DMS53 (cell line): Measurements from ENCODE around the gene CEP68.
"Not testable (repeated sequence)": the region's sequence is repeated elsewhere in the genome, so short reads cannot be mapped to it uniquely, and the experiment has no call there.

Experiments
- DNase-seq: peaks from one replicate; lab custom pipeline; 2025; lab: John Stamatoyannopoulos, UW

The CEP68 gene

DNA sequence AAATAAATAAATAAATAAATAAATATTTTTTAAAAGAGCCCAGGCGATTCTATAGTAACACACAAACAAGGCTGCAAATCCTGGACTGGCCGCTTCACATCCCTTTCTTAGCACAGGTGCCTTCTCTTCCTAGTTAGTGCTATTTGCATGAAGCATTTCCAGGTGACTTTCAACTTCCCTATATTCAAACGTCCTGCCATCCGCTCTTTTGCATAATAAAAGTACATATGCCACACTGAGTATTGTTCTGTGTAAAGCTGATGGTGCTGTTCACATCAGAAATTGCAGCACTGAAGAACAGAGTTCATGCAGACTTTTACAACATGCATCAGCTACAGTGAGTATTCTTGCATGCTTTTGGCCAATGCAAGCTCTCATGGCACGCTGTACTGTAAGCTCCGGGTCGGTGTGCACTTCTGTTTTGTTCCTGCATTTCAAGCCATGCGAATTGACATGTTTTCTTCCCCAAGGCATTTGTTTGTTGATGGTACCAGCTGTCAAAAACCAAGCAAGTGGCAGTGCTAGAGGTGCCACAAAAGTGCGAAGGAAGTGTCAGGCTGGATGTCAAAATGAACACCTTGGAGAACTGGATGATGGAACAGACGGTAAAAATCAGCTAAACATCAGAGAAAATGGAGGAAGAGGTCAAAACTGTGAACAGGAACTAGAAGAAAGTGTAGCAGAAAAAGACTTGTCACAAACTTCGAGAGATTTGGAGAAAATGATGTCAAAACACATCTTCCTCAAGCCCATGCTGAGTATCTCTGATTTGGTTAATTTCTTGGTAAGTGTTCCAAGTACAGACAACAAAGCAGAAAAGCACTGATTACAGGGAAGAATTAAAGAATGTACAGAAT, 25.5 kb upstream of the CEP68 start:
- DNase-seq, result no peak

DNA sequence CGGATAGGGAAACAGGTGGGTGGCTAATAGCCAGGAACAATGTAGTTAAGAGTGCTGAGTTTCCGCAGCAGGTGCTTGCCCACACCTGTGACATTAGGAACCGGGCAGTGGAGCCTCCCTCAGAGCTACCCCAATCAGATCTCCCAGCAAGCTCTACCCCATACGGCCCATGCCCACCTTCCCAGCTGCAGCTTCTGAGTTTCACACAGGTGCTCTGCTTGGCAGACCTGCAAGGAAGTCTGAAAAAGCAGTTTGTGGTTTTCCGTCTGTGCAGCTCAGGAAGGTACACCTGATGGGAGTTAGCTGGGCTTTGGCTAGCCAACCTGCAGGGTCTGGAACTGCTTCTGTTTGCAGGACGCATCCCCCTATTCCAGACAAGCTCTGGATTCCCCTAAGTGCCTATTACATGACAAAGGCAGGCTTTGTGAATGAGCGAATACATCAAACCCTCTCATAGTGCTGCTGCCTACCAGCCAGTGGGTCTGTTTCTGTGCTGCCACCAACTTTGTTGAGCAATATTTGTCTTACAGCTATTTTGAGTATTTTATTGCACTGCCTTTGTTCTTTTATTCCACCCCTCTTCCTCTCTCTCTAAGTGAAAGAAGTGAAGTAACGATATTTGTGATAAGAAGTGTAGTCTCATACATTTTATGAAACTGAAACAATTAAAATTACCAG, 24.7 kb upstream of the CEP68 start:
- DNase-seq, result peak; percentile 31

DNA sequence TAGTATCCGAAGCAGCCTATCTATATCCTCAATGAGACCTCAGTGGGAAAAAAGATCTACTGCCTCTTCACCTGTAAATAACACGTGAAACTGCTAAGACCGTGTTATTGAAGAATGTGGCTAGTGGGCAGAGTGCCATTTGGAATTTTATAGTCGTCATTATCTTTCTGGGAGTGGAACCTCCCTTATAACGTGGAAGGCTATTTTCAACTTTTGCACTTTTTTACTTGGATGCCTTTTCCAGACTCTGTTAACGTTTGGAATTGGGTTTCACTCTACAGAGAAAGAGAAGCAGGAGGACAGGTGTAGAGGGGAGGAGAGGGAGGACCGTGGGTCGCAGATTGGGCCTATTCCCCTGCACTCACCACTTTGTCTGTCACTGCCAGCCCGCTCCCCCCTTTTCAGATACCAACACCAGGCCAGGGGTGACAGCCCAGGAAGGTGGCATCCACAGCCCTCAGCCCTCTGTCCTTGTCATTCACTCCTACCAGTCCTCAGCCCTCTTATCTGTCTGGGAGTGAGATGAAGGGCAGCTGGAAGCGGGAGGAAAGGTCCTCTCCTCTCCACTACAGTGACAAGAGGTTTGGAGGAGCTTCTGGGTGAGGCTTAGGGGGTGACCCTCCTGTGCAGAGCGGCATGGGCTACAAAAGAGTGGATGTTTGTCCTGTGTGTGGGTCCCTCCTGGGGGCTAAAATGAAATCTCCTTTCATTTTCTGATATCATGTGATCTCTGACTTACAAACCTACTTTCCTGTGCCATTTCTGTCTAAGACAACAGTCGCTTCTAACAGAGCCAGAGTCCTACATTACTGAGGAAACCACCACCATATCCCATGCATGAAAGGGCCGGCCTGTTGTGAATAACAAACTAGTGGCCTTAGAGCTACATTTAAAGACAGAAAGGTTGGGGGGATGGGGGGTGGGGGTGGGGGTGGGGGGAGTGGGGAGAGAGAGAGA, 23.9 kb upstream of the CEP68 start:
- no peak for DNase-seq

DNA sequence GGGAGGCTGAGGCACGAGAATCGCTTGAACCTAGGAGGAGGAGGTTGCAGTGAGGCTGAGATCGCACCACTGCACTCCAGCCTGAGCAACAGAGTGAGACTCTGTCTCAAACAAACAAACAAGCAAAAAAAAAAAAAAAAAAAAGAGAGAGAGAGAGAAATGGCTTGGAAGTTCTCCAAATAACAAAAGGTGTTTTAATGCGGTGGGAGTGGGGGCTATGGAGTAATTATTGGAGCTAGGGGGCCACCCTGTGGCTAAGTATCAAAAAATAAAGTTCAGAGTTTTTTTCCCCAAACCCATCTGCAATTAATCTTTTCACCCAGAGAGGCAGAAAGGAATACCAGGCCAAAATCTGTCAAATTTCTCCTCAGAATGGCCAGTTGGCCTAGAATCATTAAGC, 23.0 kb upstream of the CEP68 start:
- DNase-seq, result peak; percentile 65

DNA sequence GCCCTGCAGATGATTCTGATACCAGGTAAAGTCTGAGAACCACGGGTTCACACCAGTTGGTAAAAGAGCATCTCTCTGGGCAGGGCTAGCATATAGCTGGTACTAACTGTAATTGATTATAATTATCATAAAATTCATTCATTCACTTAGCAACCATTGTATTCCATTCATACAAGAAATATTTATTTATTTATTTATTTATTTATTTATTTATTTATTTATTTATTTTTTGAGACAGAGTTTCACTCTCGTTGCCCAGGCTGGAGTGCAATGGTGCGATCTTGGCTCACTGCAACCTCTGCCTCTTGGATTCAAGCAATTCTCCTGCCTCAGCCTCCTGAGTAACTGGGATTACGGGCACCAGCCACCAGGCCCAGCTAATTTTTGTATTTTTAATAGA, 22.5 kb upstream of the CEP68 start:
- DNase-seq, result not testable (repeated sequence)

DNA sequence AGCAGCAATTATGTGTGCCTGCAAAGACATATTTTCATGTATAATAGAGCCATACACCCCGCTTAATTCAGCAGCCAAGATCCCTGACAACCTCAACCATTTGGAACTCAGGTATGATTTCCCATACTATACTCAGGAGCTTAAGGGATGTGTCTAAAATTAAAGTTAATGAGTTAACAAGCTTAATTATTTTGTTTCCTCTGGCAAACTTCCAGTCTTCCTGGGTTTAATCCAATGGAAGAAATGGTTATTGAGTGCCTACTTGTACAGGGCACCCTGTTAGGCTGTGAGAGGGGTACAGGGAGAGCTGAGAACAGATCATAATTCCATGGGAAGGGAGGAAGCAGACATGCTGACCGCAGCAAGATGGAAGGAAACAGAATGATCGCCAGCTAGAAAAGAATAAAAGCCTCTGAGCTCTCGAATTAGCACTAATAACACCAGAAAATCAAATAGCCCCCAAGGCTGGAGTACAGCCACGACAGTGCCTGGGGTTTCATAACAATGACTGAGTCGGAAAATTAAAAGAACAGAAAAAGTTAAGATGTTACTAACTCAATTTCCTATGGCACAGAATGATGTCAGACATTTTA, 20.8 kb upstream of the CEP68 start:
- no peak for DNase-seq

DNA sequence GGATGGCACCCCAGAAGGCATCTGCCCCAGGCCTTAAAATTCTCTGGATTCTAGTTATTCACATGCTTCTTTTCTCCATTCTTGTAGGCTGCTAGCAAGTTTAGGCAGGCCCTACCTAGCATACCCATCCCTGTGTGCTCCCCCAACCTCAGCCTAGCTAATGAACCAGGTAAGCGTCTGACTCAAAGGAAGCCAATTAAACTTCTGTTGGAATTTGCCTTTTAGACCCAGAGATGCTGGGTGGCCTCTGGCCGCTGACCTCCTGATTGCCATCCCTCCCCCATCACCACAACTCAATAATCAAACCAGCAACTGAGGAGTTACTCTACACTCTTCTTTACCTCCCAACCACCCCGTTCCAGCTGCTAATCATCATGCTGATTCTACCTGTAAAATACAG, 19.0 kb upstream of the CEP68 start:
- no peak for DNase-seq

DNA sequence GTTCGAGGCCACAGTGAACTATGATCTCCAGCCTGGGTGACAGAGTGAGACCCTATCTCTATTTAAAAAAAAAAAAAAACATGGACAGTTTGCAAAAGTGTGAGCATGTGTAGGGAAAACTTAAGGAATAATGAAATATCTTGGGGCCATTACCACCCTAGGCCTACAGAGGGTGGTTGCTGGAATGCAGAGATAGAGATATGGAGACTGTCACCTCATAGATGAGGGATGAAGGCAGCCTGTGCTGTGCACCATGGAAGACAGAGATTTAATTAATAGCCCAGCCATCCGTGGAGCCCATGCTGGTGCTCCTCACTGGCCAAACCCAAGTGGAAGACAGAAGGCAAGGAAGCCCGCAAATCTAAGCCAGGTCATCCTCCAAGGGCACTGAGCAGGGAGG, 16.6 kb upstream of the CEP68 start:
- DNase-seq, result no peak

DNA sequence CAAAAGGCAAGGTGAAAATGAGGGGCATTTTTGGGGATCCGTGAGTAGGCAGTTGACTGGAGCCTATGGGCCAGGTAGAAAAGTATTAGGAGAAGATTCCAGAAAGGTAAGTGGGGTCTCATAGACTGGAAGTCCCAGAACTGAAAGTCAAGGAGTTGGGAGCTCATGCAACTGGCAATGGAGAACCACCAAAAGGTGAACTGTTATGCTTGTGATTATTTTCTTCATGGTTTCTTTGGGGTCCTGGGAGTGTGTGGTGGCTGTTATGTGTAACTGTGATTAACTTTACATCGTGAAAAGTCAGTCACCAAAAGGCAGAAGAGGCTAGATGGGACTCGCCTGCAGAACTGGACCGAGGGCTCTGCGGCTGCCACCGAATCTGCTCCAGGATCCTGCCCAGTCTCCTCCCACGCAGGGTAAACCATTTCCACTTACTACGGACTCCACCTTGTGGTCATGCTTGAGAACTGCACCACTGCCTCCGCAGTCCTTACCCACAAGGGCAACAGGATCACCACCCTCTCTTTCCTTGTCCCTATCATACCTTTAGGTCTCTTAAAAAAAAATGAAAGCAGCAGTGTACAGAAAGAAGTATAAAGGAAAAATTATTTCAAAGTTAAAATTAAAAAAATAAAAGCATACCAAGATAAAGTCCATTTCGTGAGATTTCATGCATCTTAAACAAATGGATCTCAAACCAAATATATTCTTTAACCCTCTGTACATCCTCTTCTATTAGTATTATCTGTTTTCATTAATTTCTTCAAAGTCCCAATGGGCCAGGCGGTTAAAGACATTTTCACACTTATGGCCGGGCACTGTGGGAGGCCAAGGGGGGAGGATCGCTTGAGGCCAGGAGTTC, 15.6 kb upstream of the CEP68 start:
- peak; percentile 90 for DNase-seq

DNA sequence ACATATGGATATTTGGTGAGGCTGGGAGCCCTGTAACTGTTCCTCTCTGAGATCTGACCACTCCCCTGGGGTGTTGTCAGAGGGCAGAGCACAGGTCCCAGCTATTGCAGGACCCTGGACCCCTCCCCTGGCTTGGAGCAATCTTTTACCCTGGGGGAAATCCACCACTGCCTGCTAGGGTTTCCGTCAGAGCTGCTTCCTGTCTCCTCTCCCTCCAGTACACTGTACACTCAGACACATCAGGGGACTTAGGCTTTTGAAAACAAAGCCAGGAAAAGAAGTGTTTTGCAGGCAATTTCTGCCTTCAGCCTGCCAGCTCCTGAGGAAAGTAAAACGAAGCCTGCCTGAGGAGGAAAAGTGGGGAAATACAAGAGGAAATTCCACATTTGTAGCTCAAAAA, 13.2 kb upstream of the CEP68 start:
- DNase-seq, result no peak

DNA sequence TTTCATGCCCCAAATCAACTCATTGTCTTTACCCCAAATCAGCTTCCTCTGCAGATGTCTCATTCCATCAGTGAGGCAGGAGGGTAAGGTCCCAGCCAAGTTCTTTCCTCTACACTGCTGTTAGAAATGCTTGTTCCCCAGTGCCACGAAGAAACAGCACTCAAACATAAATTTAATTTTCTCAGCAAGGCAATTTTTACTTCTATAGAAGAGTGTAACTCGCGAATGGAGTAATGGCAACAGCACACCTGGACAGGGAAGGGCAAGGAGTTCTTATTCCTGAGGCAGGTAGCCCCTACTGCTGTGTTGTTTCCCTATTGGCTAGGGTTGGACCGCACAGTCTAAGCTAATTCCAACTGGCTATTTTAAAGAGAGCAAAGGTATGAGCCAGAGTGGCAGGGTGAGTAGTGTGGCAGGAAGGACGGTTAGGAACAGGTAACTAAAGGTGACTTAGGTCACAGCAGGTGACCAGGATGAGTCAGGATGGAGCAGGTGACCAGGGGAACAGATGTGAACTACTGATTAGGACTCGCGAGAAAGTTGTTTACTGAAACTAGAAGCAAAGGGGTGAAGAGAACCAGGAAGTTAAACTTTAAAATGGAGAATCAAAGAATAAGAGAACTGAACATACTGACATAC, 12.0 kb upstream of the CEP68 start:
- peak; percentile 70 for DNase-seq

DNA sequence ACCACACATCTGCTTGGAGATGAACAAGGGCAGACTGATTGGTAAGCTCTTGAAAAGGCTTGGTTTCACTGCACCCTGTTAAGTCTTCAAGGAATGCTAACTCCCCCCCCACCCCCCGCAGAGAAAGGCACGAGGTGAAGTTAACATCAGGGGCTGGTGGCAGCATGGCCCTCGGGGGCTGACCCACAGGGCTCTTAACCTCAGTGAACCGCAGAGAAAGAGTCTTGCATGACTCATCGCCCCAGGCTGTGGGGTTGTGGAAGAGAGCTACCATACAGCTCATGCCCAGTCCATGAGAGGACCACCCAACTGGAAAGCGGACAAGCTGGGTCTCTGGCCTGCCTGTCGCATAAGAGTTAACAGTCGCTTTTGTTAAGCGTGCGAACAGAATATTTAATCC, 10.6 kb upstream of the CEP68 start:
- no peak for DNase-seq

DNA sequence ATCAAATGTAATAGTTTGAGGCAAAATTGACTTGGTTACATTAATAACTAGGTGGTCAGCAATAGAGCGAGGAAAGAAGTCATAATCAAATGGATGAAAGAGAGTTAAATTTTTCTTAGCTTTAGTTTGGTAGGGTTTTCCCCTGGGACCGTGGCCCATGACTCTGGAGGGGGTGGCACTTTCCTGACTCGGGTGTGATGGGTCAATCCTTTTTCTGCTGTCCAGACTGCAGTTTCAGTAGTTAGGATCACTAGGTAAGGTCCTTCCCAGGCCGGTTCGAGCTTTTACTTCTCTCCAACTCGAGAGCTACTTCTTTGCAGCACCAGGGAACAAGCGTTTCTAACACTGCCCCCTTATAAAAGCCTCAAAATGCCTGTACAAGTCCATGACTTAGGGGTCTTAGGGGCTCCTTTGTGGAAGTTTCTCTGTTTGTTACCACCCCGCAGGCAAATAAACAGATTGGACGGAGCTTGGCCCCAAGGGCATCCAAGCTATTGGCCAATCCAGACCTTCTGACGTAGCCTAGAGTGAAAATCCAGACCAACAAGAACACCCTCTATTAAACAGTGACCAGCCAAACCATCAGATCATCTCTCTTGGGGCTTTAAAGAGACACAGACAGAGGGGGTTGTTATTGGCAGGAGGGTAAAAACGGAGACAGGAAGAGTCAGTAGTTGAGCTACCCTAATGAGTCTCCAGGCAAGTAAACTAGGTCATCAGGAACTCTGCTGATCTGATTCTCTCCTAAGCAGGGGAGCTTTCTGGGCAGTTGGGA, 9.4 kb upstream of the CEP68 start:
- DNase-seq, result no peak

DNA sequence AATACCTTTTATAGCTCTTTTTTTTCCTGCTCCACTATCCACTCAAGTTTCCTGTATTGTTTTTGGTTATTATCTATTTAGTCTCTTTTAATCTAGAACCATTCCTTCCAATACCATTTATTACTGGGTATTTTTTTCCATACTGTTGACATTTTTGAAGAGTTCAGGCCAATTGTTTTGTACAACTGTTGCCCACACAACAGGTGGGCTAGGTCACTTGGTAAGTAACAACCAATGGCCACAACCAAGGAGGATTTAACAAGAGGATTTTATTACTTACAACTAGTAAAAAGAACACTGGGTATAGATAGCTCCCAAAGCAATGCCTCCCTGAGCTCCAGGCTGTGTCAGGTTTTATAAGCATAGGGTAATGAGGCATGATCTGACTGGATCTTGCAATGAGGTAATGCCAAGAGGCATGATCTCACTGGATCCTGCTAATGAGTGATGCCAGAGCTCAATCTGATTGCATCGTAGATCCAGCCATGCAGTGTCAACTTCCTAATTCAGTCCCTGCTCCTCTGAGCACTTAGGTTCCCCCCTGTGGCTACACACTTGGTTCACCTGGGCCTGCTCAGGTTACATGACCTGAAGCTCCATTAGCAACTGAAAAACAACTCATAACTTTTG, 7.1 kb upstream of the CEP68 start:
- DNase-seq, result peak; percentile 45

DNA sequence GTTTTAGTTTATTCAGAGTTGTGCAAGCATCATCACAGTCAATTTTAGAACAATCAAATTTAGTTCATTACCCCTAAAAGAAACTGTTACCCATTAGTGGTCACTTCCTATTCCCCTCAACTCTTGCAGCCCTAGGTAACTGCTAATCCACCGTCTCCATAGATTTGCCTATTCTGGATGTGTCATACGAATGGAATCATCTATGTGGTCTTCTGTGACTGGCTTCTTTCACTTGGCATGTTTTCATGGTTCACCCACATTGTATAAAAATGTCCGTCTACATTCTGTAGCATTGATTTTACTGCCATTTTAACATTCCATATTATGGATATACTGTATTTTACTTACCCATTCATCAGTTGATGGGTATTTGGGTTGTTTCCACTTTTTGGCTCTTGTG, 5.3 kb upstream of the CEP68 start:
- no peak for DNase-seq

DNA sequence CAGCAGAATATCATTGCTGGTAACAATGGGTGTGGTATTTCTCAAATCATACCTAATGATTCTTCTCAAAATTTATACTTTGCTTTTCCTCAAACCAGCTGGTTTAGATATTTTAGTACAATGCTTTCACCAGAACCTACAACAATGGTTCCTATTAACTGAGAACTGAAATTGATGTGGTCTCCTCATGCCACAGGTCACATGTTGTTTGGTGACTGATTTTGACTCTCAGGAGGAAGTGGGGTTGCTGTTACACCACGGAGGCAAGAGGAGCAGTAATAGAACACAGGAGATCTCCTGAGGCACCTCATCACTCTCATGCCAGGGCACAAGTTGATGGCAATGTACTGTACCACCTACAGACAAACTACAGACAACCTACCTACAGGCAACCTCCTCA, 3.0 kb upstream of the CEP68 start:
- no peak for DNase-seq

DNA sequence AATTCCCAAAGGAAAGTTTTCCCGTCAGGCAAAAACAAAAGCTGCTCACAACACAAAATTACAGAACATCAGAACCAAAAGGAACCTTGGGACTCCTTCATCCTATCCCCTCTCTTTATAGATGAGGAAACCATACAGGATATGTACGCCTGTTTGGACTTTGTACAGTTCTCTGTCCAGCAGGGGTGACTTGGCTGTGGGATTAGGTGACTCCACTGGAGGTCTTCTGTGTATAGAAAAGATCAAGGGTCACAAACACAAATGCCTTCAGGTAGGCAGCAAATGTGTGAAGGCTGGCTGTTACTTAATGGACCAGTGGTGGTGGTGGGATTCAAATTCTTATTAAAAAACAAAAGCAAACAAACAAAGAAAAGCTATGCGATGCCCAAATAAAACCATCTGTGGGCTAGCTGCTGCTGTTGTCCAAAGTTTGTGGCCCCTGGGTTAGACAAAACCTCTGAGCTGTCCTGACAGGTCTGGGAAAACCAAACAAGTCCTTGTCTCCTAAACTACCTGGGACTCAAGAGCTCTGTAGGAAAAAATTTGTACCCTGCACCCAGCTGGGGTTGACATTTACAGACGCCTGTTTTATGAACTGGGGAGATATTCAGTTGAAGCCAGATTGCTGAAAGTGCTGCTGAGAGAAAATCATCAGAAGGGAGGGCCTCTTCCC, 1.3 kb upstream of the CEP68 start:
- no peak for DNase-seq

DNA sequence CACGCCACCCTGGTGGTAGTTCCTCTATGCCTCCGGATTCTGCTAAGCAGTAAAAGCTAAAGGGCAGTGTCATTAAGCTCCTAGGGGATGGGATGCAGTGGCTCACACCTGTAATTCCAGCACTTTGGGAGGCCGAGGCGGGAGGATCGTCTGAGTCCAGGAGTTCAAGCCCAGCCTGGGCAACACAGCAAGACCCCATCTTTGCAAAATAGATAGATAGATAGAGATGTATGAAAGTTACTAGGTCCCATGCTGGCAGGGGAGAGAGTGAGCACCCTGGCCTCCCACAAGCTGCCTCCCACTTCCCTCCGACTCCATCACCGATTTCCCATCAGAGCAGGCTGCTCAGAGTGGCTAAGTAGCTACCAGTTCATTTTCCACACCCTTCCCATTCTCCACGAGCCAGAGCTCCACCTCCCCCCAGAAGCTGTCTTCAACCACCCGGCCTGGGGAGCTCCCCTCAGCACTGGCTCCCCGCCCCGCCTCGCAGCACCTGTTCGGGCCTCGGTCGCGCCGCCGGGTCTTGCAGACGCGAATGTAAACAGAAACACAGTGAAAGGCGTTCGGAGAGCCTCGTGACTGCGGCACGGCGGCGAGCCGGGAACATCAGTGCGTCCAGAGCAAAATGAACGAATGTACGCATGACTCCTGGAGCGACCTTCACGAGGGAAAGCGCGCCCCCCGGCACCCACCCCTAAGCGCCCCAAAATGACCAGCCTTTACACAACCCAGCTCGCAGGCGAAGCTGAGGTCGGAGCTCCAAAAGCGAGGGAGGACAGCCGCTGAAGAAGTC, 598 bp upstream of the CEP68 start:
- DNase-seq, result peak; percentile 90
